Liver (tissue), 9 donors: ENCODE data around the gene KRT81. TPM values are rescaled to one million over a fixed set of nuclear protein-coding genes. Genes with fewer than 3 reads are reported as not detected.

Experiments
- DNase-seq: peaks from one replicate; pipeline ENCODE4 v3.0.0-alpha.2; 2017; ENCODE audit warnings: low spot score
- H3K27ac ChIP-seq, 2 donors: one replicate each; pipeline ENCODE4 v1.7.0; 2013; ENCODE audit warnings: inconsistent platforms in 2 of 2, low read length in 2 of 2, control low read depth in 1 of 2, low read depth in 1 of 2, mild to moderate bottlenecking in 1 of 2
- H3K27me3 ChIP-seq, 4 donors: one replicate each; pipeline versions ENCODE4 v1.6.1 to v1.7.0; 2013; ENCODE audit warnings: low read length in 3 of 4, inconsistent platforms in 1 of 4, mild to moderate bottlenecking in 1 of 4, moderate library complexity in 1 of 4; ENCODE audit not compliant: control insufficient read depth in 4 of 4, insufficient read depth in 4 of 4
- H3K36me3 ChIP-seq, 4 donors: one replicate each; pipeline versions ENCODE4 v1.6.1 to v1.7.0; 2013; ENCODE audit warnings: low read length in 3 of 4, mild to moderate bottlenecking in 3 of 4, low read depth in 1 of 4, moderate library complexity in 1 of 4; ENCODE audit not compliant: control insufficient read depth in 4 of 4, insufficient read depth in 3 of 4
- H3K4me1 ChIP-seq, 4 donors: one replicate each; pipeline versions ENCODE4 v1.6.1 to v1.7.0; 2013; ENCODE audit warnings: low read length in 3 of 4, mild to moderate bottlenecking in 3 of 4, moderate library complexity in 1 of 4; ENCODE audit not compliant: control insufficient read depth in 4 of 4, insufficient read depth in 4 of 4
- H3K4me3 ChIP-seq, 3 donors: one replicate each; pipeline versions ENCODE4 v1.6.1 to v1.7.0; 2013; ENCODE audit warnings: low read length in 3 of 3, control low read depth in 1 of 3, low read depth in 1 of 3, mild to moderate bottlenecking in 1 of 3
- H3K9ac ChIP-seq, 2 donors: one replicate each; pipeline ENCODE4 v1.7.0; 2013; ENCODE audit warnings: low read length in 2 of 2, mild to moderate bottlenecking in 2 of 2, moderate library complexity in 2 of 2, control low read depth in 1 of 2, low read depth in 1 of 2
- H3K9me3 ChIP-seq, 4 donors: one replicate each; pipeline versions ENCODE4 v1.6.1 to v1.7.0; 2013; ENCODE audit warnings: low read length in 3 of 4; ENCODE audit not compliant: control insufficient read depth in 4 of 4
- EGR1 ChIP-seq, 2 donors: IDR thresholded peaks; 2 replicates each; pipeline ENCODE4 v1.6.1; 2016 to 2018; ENCODE audit warnings: antibody characterized with exemption in 2 of 2, low read depth in 2 of 2
- FOXA1 ChIP-seq: IDR thresholded peaks from 2 replicates; pipeline ENCODE4 v1.6.1; 2016; ENCODE audit warnings: antibody characterized with exemption
- FOXA2 ChIP-seq: IDR thresholded peaks from 2 replicates; pipeline ENCODE4 v1.6.1; 2016; ENCODE audit warnings: antibody characterized with exemption
- GABPA ChIP-seq, 2 donors: IDR thresholded peaks in 1 of 2; conservative IDR thresholded peaks in 1 of 2; 2 replicates each; pipeline ENCODE4 v1.6.1; 2016; ENCODE audit warnings: antibody characterized with exemption in 2 of 2, mild to moderate bottlenecking in 1 of 2, moderate library complexity in 1 of 2
- HNF4A ChIP-seq, 2 donors: conservative IDR thresholded peaks; 2 replicates each; pipeline ENCODE4 v1.6.1; 2016; ENCODE audit warnings: antibody characterized with exemption in 2 of 2, mild to moderate bottlenecking in 2 of 2
- HNF4G ChIP-seq: IDR thresholded peaks from 2 replicates; pipeline ENCODE4 v1.6.1; 2016; ENCODE audit warnings: antibody characterized with exemption
- JUND ChIP-seq, 2 donors: IDR thresholded peaks; 2 replicates each; pipeline ENCODE4 v1.6.1; 2016; ENCODE audit warnings: antibody characterized with exemption in 2 of 2
- NR2F2 ChIP-seq: IDR thresholded peaks from 2 replicates; pipeline ENCODE4 v1.6.1; 2016; ENCODE audit warnings: antibody characterized with exemption
- RAD21 ChIP-seq, 2 donors: IDR thresholded peaks; 2 replicates each; pipeline ENCODE4 v1.6.1; 2016; ENCODE audit warnings: antibody characterized with exemption in 2 of 2, mild to moderate bottlenecking in 2 of 2
- RXRA ChIP-seq, 2 donors: IDR thresholded peaks; 2 replicates each; pipeline ENCODE4 v1.6.1; 2017 to 2018; ENCODE audit warnings: antibody characterized with exemption in 2 of 2, mild to moderate bottlenecking in 1 of 2
- SP1 ChIP-seq: IDR thresholded peaks from 2 replicates; pipeline ENCODE4 v1.6.1; 2018; ENCODE audit warnings: antibody characterized with exemption, mild to moderate bottlenecking
- TAF1 ChIP-seq: conservative IDR thresholded peaks from 2 replicates; pipeline ENCODE4 v1.6.1; 2016; ENCODE audit warnings: antibody characterized with exemption, mild to moderate bottlenecking
- YY1 ChIP-seq: IDR thresholded peaks from 2 replicates; pipeline ENCODE4 v1.6.1; 2016; ENCODE audit warnings: antibody characterized with exemption, mild to moderate bottlenecking
- WGBS: extraction: QIAGEN DNeasy Blood & Tissue Kit; methylation state at CpG from one replicate; pipeline ENCODE4 v1.1.7; 2013; 5-methylcytosine and 5-hydroxymethylcytosine counted together
- polyA plus RNA-seq, 2 donors: library from polyadenylated mRNA; stranded (reverse) in 1 of 2; unstranded in 1 of 2; fragments of 200-250 nt in 1 of 2; fragments of >200 nt in 1 of 2; fragmentation: Nextera tagmentation in 1 of 2; extraction: Ambion mirVana in 1 of 2; gene quantifications; one replicate each; pipeline versions ENCODE4 v1.2.1 to v1.2.3, GENCODE V29; 2013 to 2015
- total RNA-seq, 2 donors: library from RNA; depleted of rRNA; stranded (reverse); fragments of >200 nt; gene quantifications; one replicate each; pipeline ENCODE4 v1.2.3, GENCODE V29; 2014
- TF ChIP-seq, protein P1 (sequence below): IDR thresholded peaks from 2 replicates; pipeline ENCODE4 v1.6.1; 2016; ENCODE audit warnings: antibody characterized with exemption
- TF ChIP-seq, protein P2 (sequence below): IDR thresholded peaks from 2 replicates; pipeline ENCODE4 v1.6.1; 2016; ENCODE audit warnings: antibody characterized with exemption
- TF ChIP-seq, protein P3 (sequence below): fragments of 150-350 bp; IDR thresholded peaks from 2 replicates; pipeline ENCODE4 v1.5.1; 2017; ENCODE audit warnings: improper control_type of control experiment, low read depth, low read length; ENCODE audit not compliant: missing input control
- TF ChIP-seq, protein P4 (sequence below): IDR thresholded peaks from 2 replicates; pipeline ENCODE4 v1.6.1; 2016; ENCODE audit warnings: antibody characterized with exemption, mild to moderate bottlenecking
- donor health status: healthy.
- donor health status: healthy.
- donor health status: healthy.
- donor health status: healthy.
- donor health status: healthy.

Gene KRT81
- total and polyA plus RNA-seq, 4 donors = not detected

DNA sequence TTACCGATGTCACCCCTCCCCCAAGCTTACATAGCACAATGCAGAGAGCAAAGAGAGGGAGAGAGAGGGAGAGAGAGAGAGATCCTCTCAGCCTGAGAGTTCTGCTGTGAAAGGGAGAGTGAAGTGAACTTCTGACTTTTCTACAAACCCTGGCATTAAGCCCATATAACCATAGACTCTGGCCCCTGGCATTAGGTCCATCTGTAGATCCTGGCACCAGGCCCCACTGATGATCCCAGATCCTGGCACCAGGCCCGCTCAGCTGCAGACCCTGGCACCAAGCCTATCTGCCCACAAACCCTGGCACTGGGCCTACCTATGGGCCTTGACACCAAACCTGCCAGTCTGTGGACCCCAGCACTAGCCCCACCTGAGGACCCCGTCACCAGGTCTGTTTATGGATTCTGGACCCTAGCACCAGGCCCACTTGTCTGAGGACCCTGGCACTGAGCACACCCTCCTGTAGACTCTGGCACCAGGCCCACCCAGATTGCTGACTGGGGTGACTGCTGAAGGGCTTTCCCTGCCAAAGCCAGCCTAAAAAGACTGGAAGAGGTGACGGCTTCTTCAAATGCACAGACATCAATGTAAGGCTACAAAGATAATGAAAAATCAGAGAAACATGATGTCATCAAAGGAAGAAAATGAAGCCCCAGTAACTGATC, 44.4 kb upstream of the KRT81 start (continued):
- TF ChIP-seq GABPA (IDR thresholded peaks at IDR 0.05 in 1 of 2, conservative IDR thresholded peaks at IDR 0.05 in 1 of 2) (no peak), FOXA1 (peak; percentile 21), RAD21 (IDR thresholded peaks at IDR 0.05) (no peak), FOXA2 (peak; percentile 26)
- TF ChIP-seq, protein P1, sequence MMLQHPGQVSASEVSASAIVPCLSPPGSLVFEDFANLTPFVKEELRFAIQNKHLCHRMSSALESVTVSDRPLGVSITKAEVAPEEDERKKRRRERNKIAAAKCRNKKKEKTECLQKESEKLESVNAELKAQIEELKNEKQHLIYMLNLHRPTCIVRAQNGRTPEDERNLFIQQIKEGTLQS = peak; percentile 30

DNA sequence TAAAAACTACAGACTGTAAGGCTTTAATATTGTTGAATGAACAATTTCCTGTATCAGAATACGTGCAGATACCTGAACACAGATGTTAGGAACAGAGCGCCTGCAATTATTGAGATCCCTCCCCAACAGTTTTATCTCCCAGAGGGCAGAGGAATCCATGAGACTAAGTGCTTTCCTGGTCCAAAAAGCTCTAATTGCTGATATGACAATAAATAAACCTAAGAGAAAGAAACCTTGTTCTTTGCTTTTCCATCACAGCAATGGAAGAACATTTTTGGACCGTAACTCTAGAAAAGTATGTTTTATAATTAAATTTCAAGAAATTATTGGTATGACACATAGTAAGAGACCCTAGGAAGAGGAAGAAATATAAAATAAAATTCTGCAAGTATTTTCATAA, 42.9 kb upstream of the KRT81 start:
- no peak overlapping the region for H3K27ac ChIP-seq

DNA sequence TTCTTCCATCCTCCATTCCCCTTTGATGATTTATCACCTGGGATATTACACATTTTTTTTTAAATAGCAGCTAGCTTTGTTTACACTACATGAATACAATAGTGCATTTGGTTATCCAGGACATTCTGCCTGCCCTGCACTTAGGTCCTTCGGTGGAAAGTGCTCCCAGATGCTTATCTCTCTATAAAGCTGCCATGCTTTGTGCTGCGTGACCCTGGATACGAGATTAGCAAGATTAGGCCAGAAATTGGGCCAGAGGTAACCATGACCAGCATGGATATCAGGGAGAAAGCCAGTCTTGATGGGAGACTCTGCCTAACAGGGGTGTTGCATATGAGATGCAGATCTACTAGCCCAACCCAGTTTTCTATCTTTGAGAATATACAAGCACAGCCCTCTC, 42.0 kb upstream of the KRT81 start:
- no peaks in the 10 kb centered on the region for H3K27me3 ChIP-seq
- no peaks in the 10 kb centered on the region for H3K9me3 ChIP-seq
- no peak overlapping the region for H3K4me3 ChIP-seq
- no peak overlapping the region for H3K9ac ChIP-seq
- H3K27ac ChIP-seq = no peak overlapping the region
- 57% methylated on average over 3 of the region's 3 CpGs for WGBS
- DNase-seq = no peak
- no peaks in the 10 kb centered on the region for H3K36me3 ChIP-seq
- peaks cover 0 to 30% (median 23%) of the 10 kb centered on the region in 4 donors for H3K4me1 ChIP-seq
- TF ChIP-seq HNF4G (no peak), RAD21 (IDR thresholded peaks at IDR 0.05) (no peak), EGR1 (IDR thresholded peaks at IDR 0.05; ENCODE audit: low read depth in 2 of 2) (no peak), GABPA (IDR thresholded peaks at IDR 0.05 in 1 of 2, conservative IDR thresholded peaks at IDR 0.05 in 1 of 2) (no peak), FOXA2 (no peak), NR2F2 (no peak), HNF4A (conservative IDR thresholded peaks at IDR 0.05) (no peak), JUND (IDR thresholded peaks at IDR 0.05) (no peak), RXRA (IDR thresholded peaks at IDR 0.05) (no peak)
- TF ChIP-seq, protein P2, sequence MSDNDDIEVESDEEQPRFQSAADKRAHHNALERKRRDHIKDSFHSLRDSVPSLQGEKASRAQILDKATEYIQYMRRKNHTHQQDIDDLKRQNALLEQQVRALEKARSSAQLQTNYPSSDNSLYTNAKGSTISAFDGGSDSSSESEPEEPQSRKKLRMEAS = no peak
- TF ChIP-seq, protein P3, sequence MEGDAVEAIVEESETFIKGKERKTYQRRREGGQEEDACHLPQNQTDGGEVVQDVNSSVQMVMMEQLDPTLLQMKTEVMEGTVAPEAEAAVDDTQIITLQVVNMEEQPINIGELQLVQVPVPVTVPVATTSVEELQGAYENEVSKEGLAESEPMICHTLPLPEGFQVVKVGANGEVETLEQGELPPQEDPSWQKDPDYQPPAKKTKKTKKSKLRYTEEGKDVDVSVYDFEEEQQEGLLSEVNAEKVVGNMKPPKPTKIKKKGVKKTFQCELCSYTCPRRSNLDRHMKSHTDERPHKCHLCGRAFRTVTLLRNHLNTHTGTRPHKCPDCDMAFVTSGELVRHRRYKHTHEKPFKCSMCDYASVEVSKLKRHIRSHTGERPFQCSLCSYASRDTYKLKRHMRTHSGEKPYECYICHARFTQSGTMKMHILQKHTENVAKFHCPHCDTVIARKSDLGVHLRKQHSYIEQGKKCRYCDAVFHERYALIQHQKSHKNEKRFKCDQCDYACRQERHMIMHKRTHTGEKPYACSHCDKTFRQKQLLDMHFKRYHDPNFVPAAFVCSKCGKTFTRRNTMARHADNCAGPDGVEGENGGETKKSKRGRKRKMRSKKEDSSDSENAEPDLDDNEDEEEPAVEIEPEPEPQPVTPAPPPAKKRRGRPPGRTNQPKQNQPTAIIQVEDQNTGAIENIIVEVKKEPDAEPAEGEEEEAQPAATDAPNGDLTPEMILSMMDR = no peak
- TF ChIP-seq, protein P4, sequence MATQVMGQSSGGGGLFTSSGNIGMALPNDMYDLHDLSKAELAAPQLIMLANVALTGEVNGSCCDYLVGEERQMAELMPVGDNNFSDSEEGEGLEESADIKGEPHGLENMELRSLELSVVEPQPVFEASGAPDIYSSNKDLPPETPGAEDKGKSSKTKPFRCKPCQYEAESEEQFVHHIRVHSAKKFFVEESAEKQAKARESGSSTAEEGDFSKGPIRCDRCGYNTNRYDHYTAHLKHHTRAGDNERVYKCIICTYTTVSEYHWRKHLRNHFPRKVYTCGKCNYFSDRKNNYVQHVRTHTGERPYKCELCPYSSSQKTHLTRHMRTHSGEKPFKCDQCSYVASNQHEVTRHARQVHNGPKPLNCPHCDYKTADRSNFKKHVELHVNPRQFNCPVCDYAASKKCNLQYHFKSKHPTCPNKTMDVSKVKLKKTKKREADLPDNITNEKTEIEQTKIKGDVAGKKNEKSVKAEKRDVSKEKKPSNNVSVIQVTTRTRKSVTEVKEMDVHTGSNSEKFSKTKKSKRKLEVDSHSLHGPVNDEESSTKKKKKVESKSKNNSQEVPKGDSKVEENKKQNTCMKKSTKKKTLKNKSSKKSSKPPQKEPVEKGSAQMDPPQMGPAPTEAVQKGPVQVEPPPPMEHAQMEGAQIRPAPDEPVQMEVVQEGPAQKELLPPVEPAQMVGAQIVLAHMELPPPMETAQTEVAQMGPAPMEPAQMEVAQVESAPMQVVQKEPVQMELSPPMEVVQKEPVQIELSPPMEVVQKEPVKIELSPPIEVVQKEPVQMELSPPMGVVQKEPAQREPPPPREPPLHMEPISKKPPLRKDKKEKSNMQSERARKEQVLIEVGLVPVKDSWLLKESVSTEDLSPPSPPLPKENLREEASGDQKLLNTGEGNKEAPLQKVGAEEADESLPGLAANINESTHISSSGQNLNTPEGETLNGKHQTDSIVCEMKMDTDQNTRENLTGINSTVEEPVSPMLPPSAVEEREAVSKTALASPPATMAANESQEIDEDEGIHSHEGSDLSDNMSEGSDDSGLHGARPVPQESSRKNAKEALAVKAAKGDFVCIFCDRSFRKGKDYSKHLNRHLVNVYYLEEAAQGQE = no peak

More for the DNA sequence above, 42.9 kb upstream of the KRT81 start:
- Histone ChIP-seq H3K27me3 (no peaks in the 10 kb centered on the region), H3K9me3 (no peaks in the 10 kb centered on the region), H3K9ac (no peak overlapping the region), H3K4me3 (no peak overlapping the region), H3K4me1 (peaks cover 0 to 30% (median 23%) of the 10 kb centered on the region in 4 donors), H3K36me3 (no peaks in the 10 kb centered on the region)
- no peak for TF ChIP-seq FOXA1
- TF ChIP-seq, protein P1 = no peak
- TF ChIP-seq EGR1 (IDR thresholded peaks at IDR 0.05; ENCODE audit: low read depth in 2 of 2) = no peak
- TF ChIP-seq GABPA (IDR thresholded peaks at IDR 0.05 in 1 of 2, conservative IDR thresholded peaks at IDR 0.05 in 1 of 2) = no peak
- no peak for TF ChIP-seq SP1
- TF ChIP-seq FOXA2 = no peak
- no peak for TF ChIP-seq RAD21 (IDR thresholded peaks at IDR 0.05)
- TF ChIP-seq RXRA (IDR thresholded peaks at IDR 0.05) = no peak
- no peak for TF ChIP-seq JUND (IDR thresholded peaks at IDR 0.05)
- TF ChIP-seq HNF4G = no peak
- TF ChIP-seq YY1 = no peak
- no peak for TF ChIP-seq TAF1
- 95% methylated on average over 3 of the region's 3 CpGs for WGBS
- DNase-seq = no peak
